Measurements from ENCODE around the gene MXD1. TPM values are rescaled to one million over a fixed set of nuclear protein-coding genes. Genes with fewer than 3 reads are reported as not detected.

MXD1 gene
- total RNA-seq, 1 donor from 2014 or later = 10.9 TPM

DNA sequence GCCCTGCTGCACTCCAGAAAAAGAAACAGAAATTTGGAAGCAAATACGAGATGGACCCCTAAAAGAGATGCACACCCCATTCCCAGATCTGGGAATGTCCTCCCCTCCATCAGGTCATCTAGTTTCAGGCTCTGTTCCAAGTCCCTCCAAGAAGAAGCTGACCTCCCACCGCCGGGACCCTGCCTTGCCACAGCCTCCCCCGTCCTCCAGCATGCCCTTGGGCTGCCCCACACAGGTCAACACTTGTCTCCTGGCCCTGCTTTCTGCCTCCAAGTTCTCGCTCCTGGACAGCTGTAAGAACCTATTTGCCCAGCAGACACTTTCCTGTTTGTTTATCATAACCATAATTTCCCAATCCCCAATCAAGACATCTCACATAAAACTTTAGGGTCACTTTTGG, 44.5 kb downstream of the MXD1 start:
- Mint-ChIP-seq H3K36me3 (ENCODE audit: low read depth) (no peaks in the 10 kb centered on the region), H3K4me3 (no peak overlapping the region), H3K27ac (no peak overlapping the region), H3K4me1 (no peaks in the 10 kb centered on the region), H3K9me3 (no peaks in the 10 kb centered on the region), H3K27me3 (peaks cover 7% of the 10 kb centered on the region)
- DNase-seq = no peak
- CTCF ChIA-PET = no interaction called here
- no peak for ATAC-seq (ENCODE audit: low read depth)
- TF ChIP-seq, protein P1, sequence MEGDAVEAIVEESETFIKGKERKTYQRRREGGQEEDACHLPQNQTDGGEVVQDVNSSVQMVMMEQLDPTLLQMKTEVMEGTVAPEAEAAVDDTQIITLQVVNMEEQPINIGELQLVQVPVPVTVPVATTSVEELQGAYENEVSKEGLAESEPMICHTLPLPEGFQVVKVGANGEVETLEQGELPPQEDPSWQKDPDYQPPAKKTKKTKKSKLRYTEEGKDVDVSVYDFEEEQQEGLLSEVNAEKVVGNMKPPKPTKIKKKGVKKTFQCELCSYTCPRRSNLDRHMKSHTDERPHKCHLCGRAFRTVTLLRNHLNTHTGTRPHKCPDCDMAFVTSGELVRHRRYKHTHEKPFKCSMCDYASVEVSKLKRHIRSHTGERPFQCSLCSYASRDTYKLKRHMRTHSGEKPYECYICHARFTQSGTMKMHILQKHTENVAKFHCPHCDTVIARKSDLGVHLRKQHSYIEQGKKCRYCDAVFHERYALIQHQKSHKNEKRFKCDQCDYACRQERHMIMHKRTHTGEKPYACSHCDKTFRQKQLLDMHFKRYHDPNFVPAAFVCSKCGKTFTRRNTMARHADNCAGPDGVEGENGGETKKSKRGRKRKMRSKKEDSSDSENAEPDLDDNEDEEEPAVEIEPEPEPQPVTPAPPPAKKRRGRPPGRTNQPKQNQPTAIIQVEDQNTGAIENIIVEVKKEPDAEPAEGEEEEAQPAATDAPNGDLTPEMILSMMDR (IDR thresholded peaks at IDR 0.05) = no peak
- POLR2A ChIA-PET = no interaction called here
- intact Hi-C loops (cut with micrococcal nuclease) = no loop called here

DNA sequence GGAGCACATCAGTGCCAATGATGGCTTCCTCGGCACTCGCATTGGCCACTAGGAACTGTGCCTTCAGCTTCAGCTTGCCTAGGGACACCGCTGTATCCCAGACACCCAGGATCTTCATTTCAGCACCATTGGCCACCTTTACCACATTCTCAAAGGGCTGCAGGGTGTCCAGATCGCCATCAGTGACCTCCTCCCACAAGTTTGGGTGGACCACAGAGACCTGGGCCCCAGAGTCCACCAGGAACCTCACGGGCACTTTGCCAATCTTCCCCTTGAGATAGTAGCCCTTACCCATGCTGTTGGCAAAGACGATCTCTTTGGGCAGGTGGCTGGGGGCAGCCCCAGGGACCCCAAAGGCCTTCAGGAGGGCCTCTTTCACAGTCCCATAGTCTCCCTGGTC, 45.9 kb downstream of the MXD1 start:
- H3K9me3 Mint-ChIP-seq = no peaks in the 10 kb centered on the region
- ChIA-PET POLR2A (no interaction called here), CTCF (no interaction called here)
- ATAC-seq (ENCODE audit: low read depth) (no peak), DNase-seq (no peak)
- no peak overlapping the region for H3K4me3 Mint-ChIP-seq
- intact Hi-C loops (cut with micrococcal nuclease) = no loop called here
- H3K4me1 Mint-ChIP-seq = no peaks in the 10 kb centered on the region
- peaks cover 7% of the 10 kb centered on the region for H3K27me3 Mint-ChIP-seq
- no peak overlapping the region for H3K27ac Mint-ChIP-seq
- TF ChIP-seq, protein P1 (IDR thresholded peaks at IDR 0.05) = no peak
- H3K36me3 Mint-ChIP-seq (ENCODE audit: low read depth) = no peaks in the 10 kb centered on the region

- Mint-ChIP-seq H3K4me1 (no peaks in the 10 kb centered on the region), H3K27me3 (peaks cover 7% of the 10 kb centered on the region), H3K27ac (no peak within 1 kb of the TSS), H3K36me3 (ENCODE audit: low read depth) (no peaks in the 10 kb centered on the region), H3K4me3 (no peak within 1 kb of the TSS), H3K9me3 (no peaks in the 10 kb centered on the region)
- intact Hi-C loops (cut with micrococcal nuclease) = no loop called here
- TF ChIP-seq, protein P1 (IDR thresholded peaks at IDR 0.05) = no peak
- ChIA-PET POLR2A (no interaction called here), CTCF (no interaction called here)
- ATAC-seq (ENCODE audit: low read depth) = no peak
- DNase-seq = no peak
These were observed 46.6 kb downstream of the MXD1 start, which contains the start of gene ASPRV1 for GRCh38 chr2:69961496-69961895. TSS of gene ASPRV1 (minus strand) at chr2:69961631. CDS start at chr2:69961436, 195 bp downstream.

DNA sequence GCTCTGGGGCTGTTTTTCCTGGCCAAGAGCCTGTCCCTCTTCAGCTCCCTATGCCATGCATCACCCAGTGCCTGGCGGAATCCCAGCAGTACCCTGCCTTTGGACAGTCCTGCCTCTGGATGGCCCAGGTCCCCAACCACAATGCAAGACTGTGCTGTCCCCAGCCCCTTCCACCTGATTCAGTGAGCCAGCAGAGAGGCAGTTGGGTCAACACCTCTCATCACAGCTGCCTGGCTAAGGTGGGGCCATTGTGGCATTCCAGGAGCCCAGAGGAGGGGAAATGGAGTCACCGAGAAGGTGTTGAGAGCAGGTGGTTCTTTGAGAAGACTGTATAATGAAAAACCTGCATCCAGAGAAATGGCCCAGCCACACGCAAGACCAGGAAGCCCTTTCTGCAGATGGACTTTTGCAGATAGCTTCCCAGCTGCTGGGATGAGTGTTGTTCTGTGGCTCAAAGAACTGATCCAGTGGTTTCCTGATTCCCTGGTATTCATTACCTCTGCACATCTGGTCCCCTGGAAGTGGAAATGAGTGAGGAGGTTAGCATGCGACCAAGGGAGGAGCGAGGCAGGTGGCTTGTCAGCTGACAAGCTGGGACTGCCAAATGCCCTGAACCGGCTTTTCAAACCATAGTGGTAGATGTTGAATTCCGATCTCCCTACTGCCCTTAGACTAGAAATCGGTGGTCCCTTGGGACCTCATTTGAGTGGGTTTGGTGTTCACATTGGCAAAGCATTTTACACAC, 48.2 kb downstream of the MXD1 start:
- Mint-ChIP-seq H3K4me3 (no peak overlapping the region), H3K27me3 (peaks cover 7% of the 10 kb centered on the region), H3K36me3 (ENCODE audit: low read depth) (no peaks in the 10 kb centered on the region), H3K9me3 (no peaks in the 10 kb centered on the region), H3K27ac (no peak overlapping the region), H3K4me1 (no peaks in the 10 kb centered on the region)
- DNase-seq (no peak), ATAC-seq (ENCODE audit: low read depth) (no peak)
- POLR2A ChIA-PET = no interaction called here
- intact Hi-C loops (cut with micrococcal nuclease) = no loop called here
- TF ChIP-seq, protein P1 (IDR thresholded peaks at IDR 0.05) = no peak
- CTCF ChIA-PET = no interaction called here

GRCh38 chr2:69964353-69964841, 49.5 kb downstream of the MXD1 start:
- CTCF ChIA-PET = no interaction called here
- DNase-seq (no peak), ATAC-seq (ENCODE audit: low read depth) (no peak)
- Mint-ChIP-seq H3K36me3 (ENCODE audit: low read depth) (no peaks in the 10 kb centered on the region), H3K27ac (no peak overlapping the region), H3K9me3 (no peaks in the 10 kb centered on the region), H3K4me3 (no peak overlapping the region), H3K4me1 (no peaks in the 10 kb centered on the region), H3K27me3 (peaks cover 4% of the 10 kb centered on the region)
- intact Hi-C loops (cut with micrococcal nuclease) = no loop called here
- TF ChIP-seq, protein P1 (IDR thresholded peaks at IDR 0.05) = no peak
- POLR2A ChIA-PET = interaction anchor here (0.5 to 0.6 kb wide), 2 partner anchors 15 to 110 kb away, joined by 3 to 6 read pairs; no protein-coding TSS in a partner anchor

Measured in activated B cell treated with CpG ODN at 0.5 μM for 24 hours (primary cell).